WERI-Rb-1 (cell line): ENCODE data around the gene RGS11.
"Not testable (repeated sequence)": the region's sequence is repeated elsewhere in the genome, so short reads cannot be mapped to it uniquely, and the experiment has no call there.

Experiments
- DNase-seq: peaks from one replicate; pipeline ENCODE4 v3.0.0-alpha.2; 2020
- H3K27ac ChIP-seq: fragments of 250-450 bp; sonication (Bioruptor Pico); 2 replicates; pipeline ENCODE4 v1.5.1; 2020; ENCODE audit warnings: mild to moderate bottlenecking, moderate library complexity
- H3K27me3 ChIP-seq: fragments of 250-450 bp; sonication (Bioruptor Pico); 2 replicates; pipeline ENCODE4 v1.5.1; 2021; ENCODE audit warnings: mild to moderate bottlenecking, low read depth, moderate library complexity; ENCODE audit not compliant: insufficient read depth, severe bottlenecking
- H3K36me3 ChIP-seq: fragments of 250-450 bp; sonication (Bioruptor Pico); 2 replicates; pipeline ENCODE4 v1.5.1; 2020; ENCODE audit warnings: mild to moderate bottlenecking, moderate library complexity
- H3K4me3 ChIP-seq: 2 replicates; pipeline ENCODE4 v1.5.1; 2011; ENCODE audit warnings: low read depth, mild to moderate bottlenecking, control low read depth, low read length
- H3K9me3 ChIP-seq: fragments of 250-450 bp; sonication (Bioruptor Pico); 2 replicates; pipeline ENCODE4 v1.5.1; 2021; ENCODE audit warnings: mild to moderate bottlenecking, moderate library complexity; ENCODE audit not compliant: severe bottlenecking
- TF ChIP-seq, protein P1 (sequence below): IDR thresholded peaks from 2 replicates; pipeline ENCODE4 v1.5.1; 2011; ENCODE audit warnings: low read depth, mild to moderate bottlenecking, control low read depth, inconsistent platforms, low read length

The RGS11 gene

DNA sequence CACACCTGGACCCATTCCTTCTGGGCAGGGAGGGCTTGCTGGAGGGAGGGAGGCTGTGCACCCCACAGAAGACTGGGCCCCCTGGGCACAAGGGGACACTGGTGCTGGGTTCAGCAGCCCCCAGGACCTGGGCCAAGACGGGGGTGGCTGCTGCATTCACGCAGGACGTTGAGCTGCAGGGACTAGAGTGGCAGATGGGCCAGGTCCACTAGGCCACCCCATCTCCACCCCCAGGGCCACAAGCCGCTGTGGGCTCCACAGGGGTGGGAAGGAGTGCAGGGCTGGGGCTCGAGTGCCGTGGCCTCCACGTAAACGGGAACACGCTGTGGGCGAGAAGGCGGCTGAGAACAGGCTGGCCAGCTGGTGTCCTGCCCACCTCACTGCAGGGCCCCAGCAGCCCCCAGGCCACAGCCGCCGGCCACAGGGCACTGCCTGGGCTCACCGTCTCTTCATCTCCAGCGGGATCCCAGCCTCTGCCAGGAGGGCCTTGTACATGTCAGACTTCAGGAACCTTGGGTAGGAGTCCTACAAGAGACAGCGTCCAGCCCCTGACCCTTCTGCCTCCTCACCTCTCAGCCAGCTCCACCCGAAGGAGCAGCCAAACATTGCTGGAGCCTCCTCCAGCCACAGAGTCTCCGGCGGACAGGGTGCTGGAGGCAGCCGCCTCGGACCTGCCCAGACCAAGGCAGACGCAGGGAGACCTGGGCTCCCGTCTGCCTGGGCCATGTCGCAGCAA, 6.5 kb downstream of the RGS11 start:
- no peaks in the 10 kb centered on the region for H3K36me3 ChIP-seq
- no peaks in the 10 kb centered on the region for H3K27me3 ChIP-seq
- no peak overlapping the region for H3K4me3 ChIP-seq
- H3K9me3 ChIP-seq: no peaks in the 10 kb centered on the region
- TF ChIP-seq, protein P1, sequence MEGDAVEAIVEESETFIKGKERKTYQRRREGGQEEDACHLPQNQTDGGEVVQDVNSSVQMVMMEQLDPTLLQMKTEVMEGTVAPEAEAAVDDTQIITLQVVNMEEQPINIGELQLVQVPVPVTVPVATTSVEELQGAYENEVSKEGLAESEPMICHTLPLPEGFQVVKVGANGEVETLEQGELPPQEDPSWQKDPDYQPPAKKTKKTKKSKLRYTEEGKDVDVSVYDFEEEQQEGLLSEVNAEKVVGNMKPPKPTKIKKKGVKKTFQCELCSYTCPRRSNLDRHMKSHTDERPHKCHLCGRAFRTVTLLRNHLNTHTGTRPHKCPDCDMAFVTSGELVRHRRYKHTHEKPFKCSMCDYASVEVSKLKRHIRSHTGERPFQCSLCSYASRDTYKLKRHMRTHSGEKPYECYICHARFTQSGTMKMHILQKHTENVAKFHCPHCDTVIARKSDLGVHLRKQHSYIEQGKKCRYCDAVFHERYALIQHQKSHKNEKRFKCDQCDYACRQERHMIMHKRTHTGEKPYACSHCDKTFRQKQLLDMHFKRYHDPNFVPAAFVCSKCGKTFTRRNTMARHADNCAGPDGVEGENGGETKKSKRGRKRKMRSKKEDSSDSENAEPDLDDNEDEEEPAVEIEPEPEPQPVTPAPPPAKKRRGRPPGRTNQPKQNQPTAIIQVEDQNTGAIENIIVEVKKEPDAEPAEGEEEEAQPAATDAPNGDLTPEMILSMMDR: no peak
- peak; percentile 6 for DNase-seq
- H3K27ac ChIP-seq: no peak overlapping the region

DNA sequence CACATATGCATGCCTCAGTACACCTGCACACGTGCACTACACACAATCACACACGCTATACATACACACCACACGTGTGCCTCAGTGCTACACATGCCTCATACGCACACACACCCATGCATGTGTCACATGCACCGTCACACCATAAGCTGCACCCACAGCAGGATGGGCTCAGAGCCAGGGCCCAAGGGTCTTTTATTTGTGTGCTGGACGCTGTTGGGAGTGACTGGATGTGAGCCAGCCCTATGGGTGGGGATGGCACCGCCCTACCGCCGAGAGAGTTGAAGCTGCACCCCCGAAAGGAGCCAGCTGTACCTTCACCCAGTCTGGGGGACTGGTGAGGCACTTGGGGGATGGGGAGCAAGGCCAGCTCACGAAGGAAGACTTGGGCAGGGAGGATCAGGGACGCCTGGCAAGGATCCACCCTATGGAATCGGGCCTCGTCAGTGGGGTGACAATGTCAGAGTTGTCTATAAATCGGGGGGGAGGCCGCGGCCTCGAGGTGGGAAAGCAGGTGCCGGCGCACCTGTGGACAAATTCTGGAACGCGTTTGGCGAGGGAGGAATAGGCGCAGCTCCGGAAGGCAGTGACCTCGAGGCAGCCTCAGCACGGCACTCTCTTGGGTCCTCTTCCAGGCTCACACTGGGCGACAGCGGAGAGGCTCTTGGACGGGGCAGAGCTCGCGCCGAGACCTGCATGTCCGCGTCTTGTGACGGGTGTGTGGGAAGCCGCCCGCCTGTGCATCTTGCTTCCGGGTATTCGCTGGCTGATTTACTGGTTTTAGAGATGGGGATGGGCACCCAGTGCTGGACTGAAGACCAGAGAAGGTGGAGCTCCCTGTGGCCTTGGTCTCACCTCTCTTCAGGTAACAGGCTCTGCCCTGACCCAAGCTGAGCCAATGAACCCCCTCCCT, 7.3 kb downstream of the RGS11 start:
- Histone ChIP-seq H3K27ac (no peak overlapping the region), H3K36me3 (peaks cover 4% of the 10 kb centered on the region; the same call in 1 of the 2 replicates), H3K9me3 (no peaks in the 10 kb centered on the region), H3K4me3 (no peak overlapping the region), H3K27me3 (no peaks in the 10 kb centered on the region)
- TF ChIP-seq, protein P1: no peak
- no peak for DNase-seq

DNA sequence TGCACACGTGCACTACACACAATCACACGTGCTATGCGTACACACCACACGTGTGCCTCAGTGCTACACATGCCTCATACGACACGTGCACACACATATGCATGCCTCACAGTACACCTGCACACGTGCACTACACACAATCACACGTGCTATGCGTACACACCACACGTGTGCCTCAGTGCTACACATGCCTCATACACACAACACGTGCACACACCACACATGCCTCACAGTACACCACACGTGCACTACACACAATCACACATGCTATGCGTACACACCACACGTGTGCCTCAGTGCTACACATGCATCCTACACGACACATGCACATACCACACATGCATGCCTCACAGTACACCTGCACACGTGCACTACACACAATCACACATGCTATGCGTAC, 8.2 kb downstream of the RGS11 start:
- not testable (repeated sequence) for H3K27me3 ChIP-seq, DNase-seq, H3K9me3 ChIP-seq, H3K4me3 ChIP-seq, H3K36me3 ChIP-seq, H3K27ac ChIP-seq

DNA sequence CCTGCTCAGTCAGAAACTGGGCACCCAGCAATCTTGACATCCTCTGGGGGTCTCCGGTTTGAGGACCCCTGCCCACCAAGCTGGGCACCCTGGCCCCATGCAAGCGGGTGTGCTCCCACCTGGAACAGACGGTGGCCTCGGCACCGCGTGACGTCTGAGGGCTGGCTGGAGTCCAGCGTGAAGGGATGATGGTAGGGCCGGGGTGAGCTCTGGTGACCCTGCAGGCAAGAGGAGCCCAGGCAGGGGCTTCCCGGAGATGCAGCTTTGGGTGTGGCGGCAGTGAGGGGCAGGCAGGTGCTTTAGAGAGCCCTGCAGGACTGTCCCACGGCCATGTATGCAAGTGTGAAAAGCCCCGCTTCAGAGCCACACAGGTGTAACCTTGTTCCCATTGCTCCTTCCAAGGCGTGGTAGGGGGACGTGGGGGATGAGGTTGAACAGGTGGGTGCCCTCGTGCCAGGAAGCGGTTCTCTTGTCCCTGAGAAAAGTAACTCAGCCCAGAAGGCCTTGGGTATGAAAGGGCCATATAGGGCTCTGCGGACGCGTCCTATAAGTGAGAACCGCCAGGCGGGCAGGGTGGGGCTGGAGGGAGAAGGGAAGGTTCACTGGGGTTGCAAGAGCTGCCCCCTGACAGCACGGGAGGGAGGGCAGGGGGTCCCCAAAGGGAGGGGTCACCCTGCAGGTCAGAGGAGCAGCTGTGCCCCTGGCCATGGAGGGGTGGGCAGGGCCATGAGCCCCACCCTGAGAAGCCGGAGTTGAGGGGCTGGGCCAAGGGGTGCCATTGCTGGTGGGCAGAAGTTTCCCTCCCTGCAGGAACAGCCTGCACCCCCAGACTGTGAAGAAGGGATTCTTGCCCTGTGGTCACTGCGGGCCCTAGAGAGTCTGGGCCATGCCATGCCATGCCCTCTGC, 9.2 kb downstream of the RGS11 start:
- TF ChIP-seq, protein P1: no peak

DNA sequence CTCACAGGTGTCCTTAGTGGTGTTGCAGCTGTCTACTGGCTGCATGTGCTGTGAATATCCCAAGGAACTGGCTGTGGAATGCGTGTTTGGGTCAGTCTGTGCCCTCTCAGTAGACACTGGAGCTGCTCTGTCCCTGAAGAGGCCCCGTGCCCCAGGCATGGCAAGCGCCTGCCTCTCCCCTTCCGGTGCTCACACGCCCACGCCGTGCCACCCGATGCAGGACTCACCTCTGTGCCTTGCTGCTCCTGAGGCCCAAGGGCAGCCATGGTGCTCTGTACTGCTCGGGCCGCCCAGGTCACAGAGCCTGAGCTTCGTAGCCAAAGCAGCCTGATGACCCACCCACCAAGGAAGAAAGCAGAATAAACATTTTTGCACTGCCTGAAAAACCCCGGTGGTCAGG, 10.0 kb downstream of the RGS11 start:
- Histone ChIP-seq H3K27ac (no peak overlapping the region), H3K9me3 (no peaks in the 10 kb centered on the region), H3K36me3 (peaks cover 9% of the 10 kb centered on the region), H3K4me3 (no peak overlapping the region), H3K27me3 (no peaks in the 10 kb centered on the region)
- TF ChIP-seq, protein P1: no peak
- DNase-seq: no peak

More for the DNA sequence above, 9.2 kb downstream of the RGS11 start:
- H3K4me3 ChIP-seq: no peak overlapping the region
- H3K36me3 ChIP-seq: peaks cover 8% of the 10 kb centered on the region
- H3K9me3 ChIP-seq: no peaks in the 10 kb centered on the region
- DNase-seq: peak; percentile 8
- no peaks in the 10 kb centered on the region for H3K27me3 ChIP-seq
- no peak overlapping the region for H3K27ac ChIP-seq
